IMR-90 (cell line): ENCODE data around the gene RALGAPB. TPM values are rescaled to one million over a fixed set of nuclear protein-coding genes. Genes with fewer than 3 reads are reported as not detected.
"Not testable (repeated sequence)": the region's sequence is repeated elsewhere in the genome, so short reads cannot be mapped to it uniquely, and the experiment has no call there.

ENCODE experiments used
- ATAC-seq: fragments of 200-7000 bp; cut with Tn5 transposase; 2 replicates; pipeline ENCODE4 v1.9.1; 2020; ENCODE audit warnings: low read depth, mild to moderate bottlenecking, moderate library complexity
- BruUV-seq: library from RNA; stranded (reverse); fragments of 400-500 nt; replicated peaks from 2 replicates; lab custom pipeline; 2021; lab: Mats Ljungman, UMichigan
- CTCF ChIA-PET: fragments of 300-600 bp; formaldehyde crosslinking; extraction: SDS; loops from one replicate; lab custom pipeline; 2021; ENCODE audit warnings: antibody characterized with exemption; lab: Yijun Ruan, JAX
- POLR2A ChIA-PET: fragments of 300-600 bp; sonication (Branson Sonifier 250); formaldehyde crosslinking; loops from one replicate; lab custom pipeline; 2022; ENCODE audit warnings: antibody characterized with exemption; ENCODE audit not compliant: unreplicated experiment; lab: Charles Lee
- DNase-seq: peaks from one replicate; pipeline ENCODE4 v3.0.0; 2013
- H2AFZ ChIP-seq: replicated peaks from 2 replicates; pipeline ENCODE3; 2013; ENCODE audit warnings: low read length, mild to moderate bottlenecking; ENCODE audit not compliant: poor library complexity
- H2AK5ac ChIP-seq: 2 replicates; pipeline ENCODE4 v1.6.1; 2013; ENCODE audit warnings: low read depth, low read length, inconsistent platforms
- H2AK9ac ChIP-seq: replicated peaks from 2 replicates; pipeline ENCODE3; 2013; ENCODE audit warnings: mild to moderate bottlenecking, low read depth, low read length, moderate library complexity; ENCODE audit not compliant: poor library complexity
- H2BK120ac ChIP-seq: 2 replicates; pipeline ENCODE4 v1.6.1; 2013; ENCODE audit warnings: low read depth, low read length, inconsistent platforms
- H2BK15ac ChIP-seq: 3 replicates; pipeline ENCODE4 v1.6.1; 2013; ENCODE audit warnings: low read depth, low read length, inconsistent platforms
- H2BK20ac ChIP-seq: 2 replicates; pipeline ENCODE4 v1.6.1; 2013; ENCODE audit warnings: low read depth, mild to moderate bottlenecking, inconsistent platforms, low read length, moderate library complexity
- H2BK5ac ChIP-seq: 2 replicates; pipeline ENCODE4 v1.6.1; 2013; ENCODE audit warnings: mild to moderate bottlenecking, low read depth, low read length, inconsistent platforms; ENCODE audit not compliant: poor library complexity, severe bottlenecking
- H3K14ac ChIP-seq: replicated peaks from 2 replicates; pipeline ENCODE4 v1.6.1; 2013; ENCODE audit warnings: low read depth, low read length, inconsistent platforms
- H3K18ac ChIP-seq: 2 replicates; pipeline ENCODE4 v1.6.1; 2013; ENCODE audit warnings: low read depth, low read length, control low read depth
- H3K23ac ChIP-seq: 2 replicates; pipeline ENCODE4 v1.6.1; 2013; ENCODE audit warnings: low read depth, low read length, inconsistent platforms
- H3K27ac ChIP-seq: 2 replicates; pipeline ENCODE4 v1.5.1; 2013; ENCODE audit warnings: mild to moderate bottlenecking, control low read depth, low read length; ENCODE audit not compliant: insufficient read depth
- H3K27me3 ChIP-seq: 2 replicates; pipeline ENCODE4 v1.6.1; 2013; ENCODE audit warnings: low read length; ENCODE audit not compliant: control insufficient read depth, insufficient read depth
- H3K36me3 ChIP-seq: 2 replicates; pipeline ENCODE4 v1.6.1; 2013; ENCODE audit warnings: low read length, mixed read lengths; ENCODE audit not compliant: control insufficient read depth, insufficient read depth
- H3K4ac ChIP-seq: 2 replicates; pipeline ENCODE4 v1.6.1; 2013; ENCODE audit warnings: low read depth, low read length, inconsistent platforms
- H3K4me1 ChIP-seq: 2 replicates; pipeline ENCODE4 v1.6.1; 2013; ENCODE audit warnings: low read length, mixed read lengths; ENCODE audit not compliant: control insufficient read depth, insufficient read depth
- H3K4me2 ChIP-seq: 2 replicates; pipeline ENCODE4 v1.6.1; 2013; ENCODE audit warnings: low read depth, mild to moderate bottlenecking, control low read depth, low read length, moderate library complexity
- H3K4me3 ChIP-seq: 2 replicates; pipeline ENCODE4 v1.5.1; 2013; ENCODE audit warnings: low read depth, mild to moderate bottlenecking, control low read depth, low read length, moderate library complexity; ENCODE audit not compliant: insufficient read depth
- H3K56ac ChIP-seq: 2 replicates; pipeline ENCODE4 v1.6.1; 2013; ENCODE audit warnings: low read length, inconsistent platforms; ENCODE audit not compliant: insufficient read depth; ENCODE audit errors: extremely low read depth
- H3K79me1 ChIP-seq, 2 experiments: 2 replicates each; pipeline ENCODE4 v1.6.1; 2013; ENCODE audit warnings: low read length in 2 of 2, inconsistent platforms in 1 of 2, low read depth in 1 of 2
- H3K9ac ChIP-seq: 2 replicates; pipeline ENCODE4 v1.6.1; 2013; ENCODE audit warnings: low read depth, low read length, control low read depth
- H3K9me1 ChIP-seq: 2 replicates; pipeline ENCODE4 v1.6.1; 2013; ENCODE audit warnings: low read length, inconsistent platforms; ENCODE audit not compliant: insufficient read depth
- H3K9me3 ChIP-seq: 2 replicates; pipeline ENCODE4 v1.6.1; 2013; ENCODE audit warnings: low read length; ENCODE audit not compliant: control insufficient read depth, insufficient read depth
- H4K20me1 ChIP-seq: 2 replicates; pipeline ENCODE4 v1.6.1; 2013; ENCODE audit warnings: low read length, inconsistent platforms; ENCODE audit not compliant: insufficient read depth
- H4K5ac ChIP-seq: 2 replicates; pipeline ENCODE4 v1.6.1; 2013; ENCODE audit warnings: mild to moderate bottlenecking, low read depth, low read length, control low read depth
- H4K8ac ChIP-seq, 2 experiments: 2 replicates each; pipeline ENCODE4 v1.6.1; 2013; ENCODE audit warnings: low read depth in 2 of 2, low read length in 2 of 2, control low read depth in 1 of 2, inconsistent platforms in 1 of 2
- H4K91ac ChIP-seq: 2 replicates; pipeline ENCODE4 v1.6.1; 2013; ENCODE audit warnings: low read depth, low read length, inconsistent platforms; ENCODE audit not compliant: insufficient read depth
- WGBS, 2 experiments: methylation state at CpG; one replicate each; pipeline versions ENCODE4 v1.1.5 to v1.1.7; 2013; ENCODE audit warnings: missing lambda C conversion rate in 2 of 2; ENCODE audit not compliant: insufficient read length in 1 of 2; ENCODE audit errors: extremely low coverage in 2 of 2; 5-methylcytosine and 5-hydroxymethylcytosine counted together
- dilution Hi-C: fragments of 300-500 bp; cut with HindIII; formaldehyde crosslinking; loops from one replicate; pipeline ENCODE4 v1.14.3; 2018; ENCODE audit warnings: low sequenced_read_pairs; ENCODE audit not compliant: unreplicated experiment
- in situ Hi-C: fragments of 300-500 bp; cut with MboI; formaldehyde crosslinking; loops from 3 replicates; pipeline ENCODE4 v1.14.3; 2019; ENCODE audit warnings: low sequenced_read_pairs, inconsistent platforms, mixed read lengths
- intact Hi-C: fragments of 100-400 bp; cut with micrococcal nuclease; formaldehyde crosslinking; loops from 2 replicates; pipeline ENCODE4 v1.10.0; 2022
- polyA plus RNA-seq, 3 experiments: library from polyadenylated mRNA; depleted of rRNA; stranded (reverse); fragments of >200 nt; gene quantifications; 2 replicates each; pipeline ENCODE4 v1.2.3, GENCODE V29; 2012; ENCODE audit warnings: low replicate concordance in 1 of 3
- total RNA-seq: library from RNA; depleted of rRNA; stranded (reverse); fragments of >200 nt; gene quantifications from 2 replicates; pipeline ENCODE4 v1.2.3, GENCODE V29; 2012

RALGAPB gene
- total and polyA plus RNA-seq, 2 of the 4 experiments (the other 2 are of a cell fraction) = 12.7 to 30.3 TPM

DNA sequence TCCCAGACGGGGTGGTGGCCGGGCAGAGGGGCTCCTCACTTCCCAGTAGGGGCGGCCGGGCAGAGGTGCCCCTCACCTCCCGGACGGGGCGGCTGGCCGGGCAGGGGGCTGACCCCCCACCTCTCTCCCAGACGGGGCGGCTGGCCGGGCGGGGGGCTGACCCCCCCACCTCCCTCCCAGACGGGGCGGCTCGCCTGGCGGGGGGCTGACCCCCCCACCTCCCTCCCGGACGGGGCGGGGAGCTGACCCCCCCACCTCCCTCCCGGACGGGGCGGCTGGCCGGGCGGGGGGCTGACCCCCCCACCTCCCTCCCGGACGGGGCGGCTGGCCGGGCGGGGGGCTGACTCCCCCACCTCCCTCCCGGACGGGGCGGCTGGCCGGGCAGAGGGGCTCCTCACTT is 11.5 kb upstream of the RALGAPB start:
- H3K9me3 ChIP-seq, H3K18ac ChIP-seq, H3K9ac ChIP-seq, H2AK5ac ChIP-seq, H3K27me3 ChIP-seq, H3K56ac ChIP-seq, H3K4ac ChIP-seq, H2AFZ ChIP-seq, H3K9me1 ChIP-seq, H3K79me1 ChIP-seq, H2BK5ac ChIP-seq, intact Hi-C loops, H2AK9ac ChIP-seq, H4K91ac ChIP-seq, H3K4me2 ChIP-seq, H2BK20ac ChIP-seq, ATAC-seq, H2BK15ac ChIP-seq, dilution Hi-C loops, H3K4me3 ChIP-seq, H3K27ac ChIP-seq, H2BK120ac ChIP-seq, H4K20me1 ChIP-seq, POLR2A ChIA-PET, H3K36me3 ChIP-seq, H4K5ac ChIP-seq, BruUV-seq, H4K8ac ChIP-seq, H3K4me1 ChIP-seq, H3K14ac ChIP-seq, DNase-seq, CTCF ChIA-PET, H3K23ac ChIP-seq: not testable (repeated sequence)
- WGBS, 2 experiments = no CpG with 5 or more reads among the region's 33 CpGs
- in situ Hi-C loops = loop anchor here (25.0 kb wide), 1 partner anchor 276 kb away; the partner anchor contains the start of gene ACTR5

DNA sequence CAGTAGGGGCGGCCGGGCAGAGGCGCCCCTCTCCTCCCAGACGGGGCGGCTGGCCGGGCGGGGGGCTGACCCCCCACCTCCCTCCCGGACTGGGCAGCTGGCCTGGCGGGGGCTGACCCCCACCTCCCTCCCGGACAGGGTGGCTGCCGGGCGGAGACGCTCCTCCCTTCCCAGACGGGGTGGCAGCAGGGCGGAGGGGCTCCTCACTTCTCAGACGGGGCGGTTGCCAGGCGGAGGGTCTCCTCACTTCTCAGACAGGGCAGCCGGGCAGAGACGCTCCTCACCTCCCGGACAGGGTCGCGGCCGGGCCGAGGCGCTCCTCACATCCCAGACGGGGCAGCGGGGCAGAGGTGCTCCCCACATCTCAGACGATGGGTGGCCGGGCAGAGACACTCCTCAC is 11.1 kb upstream of the RALGAPB start:
- CTCF ChIA-PET, H3K4me1 ChIP-seq, H3K9me1 ChIP-seq, H2AK9ac ChIP-seq, H3K79me1 ChIP-seq, H3K4me3 ChIP-seq, H4K20me1 ChIP-seq, H2BK5ac ChIP-seq, H3K27ac ChIP-seq, H3K23ac ChIP-seq, H3K14ac ChIP-seq, H2AFZ ChIP-seq, H4K5ac ChIP-seq, H2BK120ac ChIP-seq, BruUV-seq, H2BK15ac ChIP-seq, POLR2A ChIA-PET, H3K4me2 ChIP-seq, H3K27me3 ChIP-seq, dilution Hi-C loops, H4K91ac ChIP-seq, H3K36me3 ChIP-seq, H3K18ac ChIP-seq, H4K8ac ChIP-seq, H2BK20ac ChIP-seq, H3K9me3 ChIP-seq, ATAC-seq, H3K56ac ChIP-seq, H3K4ac ChIP-seq, H2AK5ac ChIP-seq, DNase-seq, intact Hi-C loops, H3K9ac ChIP-seq: not testable (repeated sequence)
- in situ Hi-C loops = loop anchor here (25.0 kb wide), 1 partner anchor 276 kb away; the partner anchor contains the start of gene ACTR5
- no CpG with 5 or more reads among the region's 30 CpGs for WGBS, 2 experiments
